HG03135 (cell line): ENCODE results near the gene STK32C.
A peak's percentile ranks its signal among the peaks of the same experiment; 100 is the strongest.
"Not testable (repeated sequence)": the region's sequence is repeated elsewhere in the genome, so short reads cannot be mapped to it uniquely, and the experiment has no call there.

Source experiments
- ATAC-seq: cut with Tn5 transposase; IDR thresholded peaks from one replicate; pipeline ENCODE4 v1.9.1; 2021; ENCODE audit warnings: mild to moderate bottlenecking, moderate library complexity; ENCODE audit not compliant: unreplicated experiment

Gene STK32C

DNA sequence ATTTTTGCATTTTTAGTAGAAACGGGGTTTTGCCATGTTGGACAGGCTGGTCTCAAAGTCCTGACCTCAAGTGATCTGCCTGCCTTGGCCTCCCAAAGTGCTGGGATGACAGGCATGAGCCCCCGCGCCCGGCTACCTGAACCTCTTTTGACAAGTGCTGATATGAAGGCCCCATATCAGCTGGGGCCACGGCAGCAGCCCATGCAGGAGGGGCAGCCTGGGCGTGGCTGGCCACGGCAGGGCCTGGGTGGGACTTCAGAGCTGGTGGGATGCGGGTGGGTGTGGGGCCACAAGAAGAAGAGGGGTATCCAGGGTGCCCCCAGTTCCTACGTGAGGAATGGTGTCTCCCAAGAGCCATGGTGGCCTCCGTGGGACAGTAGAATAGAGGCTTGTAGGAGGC is 31.1 kb upstream of the STK32C start:
- ATAC-seq, result no peak

DNA sequence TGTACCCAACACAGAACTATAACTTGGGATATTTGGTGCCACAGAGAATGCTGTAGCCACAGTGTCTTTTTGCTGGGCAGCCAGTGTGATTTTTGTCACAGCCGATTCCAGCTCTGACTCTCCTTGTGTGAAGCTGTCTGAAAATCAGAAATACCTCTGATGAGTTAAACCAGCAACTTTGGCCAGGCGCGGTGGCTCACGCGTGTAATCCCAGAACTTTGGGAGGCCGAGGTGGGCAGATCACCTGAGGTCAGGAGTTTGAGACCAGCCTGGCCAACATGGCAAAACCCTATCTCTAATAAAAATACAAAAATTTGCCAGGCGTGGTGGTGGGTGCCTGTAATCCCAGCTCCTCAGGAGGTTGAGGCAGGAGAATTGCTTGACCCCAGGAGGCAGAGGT is 30.1 kb upstream of the STK32C start:
- ATAC-seq, result not testable (repeated sequence)

DNA sequence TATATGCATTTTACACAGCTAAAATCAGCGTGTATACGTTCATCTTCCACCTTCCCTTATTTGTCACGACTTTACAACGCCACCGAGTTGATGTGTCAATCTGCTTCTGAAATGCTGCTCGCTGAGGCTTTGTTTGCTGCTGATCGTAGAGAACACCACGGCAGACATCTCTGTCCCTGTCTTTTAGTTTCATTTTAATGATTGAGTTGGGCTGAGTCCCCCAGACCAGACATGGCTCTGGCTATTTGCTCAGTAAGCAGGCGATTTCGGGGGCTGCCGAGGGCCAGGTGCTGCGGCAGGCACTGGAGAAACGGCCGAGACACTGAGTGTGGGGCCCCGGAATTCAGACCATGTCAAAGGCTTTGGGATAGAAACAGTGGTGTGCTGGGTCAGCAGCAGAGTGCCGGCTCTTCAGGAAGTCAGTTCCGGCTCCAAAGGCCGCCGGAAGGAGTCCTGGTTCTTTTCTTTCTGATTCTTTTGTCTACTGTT is 29.2 kb upstream of the STK32C start:
- ATAC-seq, result no peak

DNA sequence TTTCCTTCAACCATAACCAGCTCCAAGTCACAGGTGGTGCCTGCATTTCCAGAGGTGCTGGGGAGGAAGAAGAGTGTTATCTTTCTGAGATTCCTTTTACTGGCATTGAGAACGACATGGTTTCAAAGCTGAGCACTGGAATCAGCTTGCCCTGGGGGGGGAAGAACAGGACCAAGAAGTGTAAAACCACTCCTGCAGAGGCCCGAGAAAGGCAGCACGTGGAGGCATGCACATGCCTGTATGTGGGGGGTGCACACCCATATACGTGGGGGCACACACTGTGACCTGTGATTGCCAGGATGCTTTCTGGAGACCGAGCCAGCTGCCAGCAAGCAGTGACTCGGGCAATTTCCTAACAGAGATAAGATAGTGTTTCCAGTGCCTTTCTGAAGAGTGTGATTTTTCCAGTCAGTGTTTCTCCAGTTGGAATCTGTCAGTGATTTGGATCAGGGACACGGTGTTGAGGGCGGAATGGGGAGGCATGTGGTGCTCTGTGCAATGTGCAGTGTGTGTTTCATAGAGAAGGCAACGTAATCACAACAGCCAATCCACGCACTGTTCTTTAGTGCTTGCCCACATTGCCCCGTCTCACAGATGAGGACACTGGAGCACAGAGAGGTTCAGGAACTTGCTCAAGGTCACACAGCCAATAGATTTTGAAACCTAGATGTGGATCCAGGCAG is 28.5 kb upstream of the STK32C start:
- ATAC-seq, result no peak

DNA sequence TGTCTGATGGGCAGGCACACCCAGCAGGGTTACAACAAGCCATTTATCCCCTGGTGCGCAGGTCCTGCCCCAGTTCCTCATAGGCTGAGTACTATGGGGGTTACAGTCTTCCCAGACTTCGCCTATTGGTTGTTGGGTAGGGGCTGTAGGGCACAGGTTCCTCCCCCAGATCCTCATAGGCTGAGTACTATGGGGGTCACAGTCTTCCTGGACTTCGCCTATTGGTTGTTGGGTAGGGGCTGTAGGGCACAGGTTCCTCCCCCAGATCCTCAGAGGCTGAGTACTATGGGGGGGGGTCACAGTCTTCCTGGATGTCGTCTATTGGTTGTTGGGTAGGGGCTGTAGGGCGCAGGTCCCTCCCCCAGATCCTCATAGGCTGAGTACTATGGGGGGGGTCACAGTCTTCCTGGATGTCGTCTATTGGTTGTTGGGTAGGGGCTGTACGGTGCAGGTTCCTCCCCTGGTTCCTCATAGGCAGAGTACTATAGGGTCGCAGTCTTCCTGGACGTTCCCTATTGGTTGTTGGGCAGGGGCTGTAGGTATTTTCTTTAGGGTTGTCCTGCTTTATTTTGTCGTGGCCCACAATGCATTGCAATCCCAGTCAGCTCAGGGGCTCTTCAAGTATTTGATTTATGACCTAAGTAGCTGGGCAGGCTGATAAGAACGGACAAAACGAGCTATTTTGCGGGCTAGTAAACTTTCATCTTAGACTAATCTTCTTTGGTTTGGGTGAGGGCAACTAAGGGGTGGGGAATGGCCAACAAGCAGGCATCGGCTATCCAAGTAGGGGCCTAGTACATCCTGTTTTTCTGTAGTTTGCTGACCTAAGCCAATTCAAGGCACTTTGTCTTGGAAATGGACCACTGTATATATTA is 27.7 kb upstream of the STK32C start:
- ATAC-seq, result peak; percentile 58

DNA sequence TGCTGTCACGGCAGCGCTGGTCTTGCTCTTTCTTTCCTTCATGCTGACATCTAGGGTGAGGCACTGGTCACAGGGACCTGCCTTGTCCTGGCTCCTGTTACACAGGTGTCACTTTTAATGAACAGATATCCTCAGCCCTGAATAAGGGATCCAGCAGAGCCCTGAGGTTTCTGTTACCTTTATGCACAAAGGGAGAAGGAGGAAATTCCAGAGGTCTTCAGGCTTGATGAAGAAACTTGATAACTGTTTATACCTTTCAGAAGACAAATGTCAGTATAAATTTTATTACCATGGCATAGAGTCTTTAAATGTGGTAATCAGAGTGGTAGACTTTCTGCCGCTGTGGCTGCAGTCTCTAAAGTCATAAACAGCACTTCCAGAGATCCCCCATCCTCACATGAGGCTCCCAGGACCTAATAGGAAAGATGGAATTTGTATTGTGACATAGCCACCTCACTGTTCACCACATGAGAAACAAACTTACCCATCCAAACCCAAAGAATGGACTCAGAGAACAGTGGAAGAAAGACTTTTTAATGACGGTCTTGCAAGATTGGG is 27.0 kb upstream of the STK32C start:
- ATAC-seq, result no peak

DNA sequence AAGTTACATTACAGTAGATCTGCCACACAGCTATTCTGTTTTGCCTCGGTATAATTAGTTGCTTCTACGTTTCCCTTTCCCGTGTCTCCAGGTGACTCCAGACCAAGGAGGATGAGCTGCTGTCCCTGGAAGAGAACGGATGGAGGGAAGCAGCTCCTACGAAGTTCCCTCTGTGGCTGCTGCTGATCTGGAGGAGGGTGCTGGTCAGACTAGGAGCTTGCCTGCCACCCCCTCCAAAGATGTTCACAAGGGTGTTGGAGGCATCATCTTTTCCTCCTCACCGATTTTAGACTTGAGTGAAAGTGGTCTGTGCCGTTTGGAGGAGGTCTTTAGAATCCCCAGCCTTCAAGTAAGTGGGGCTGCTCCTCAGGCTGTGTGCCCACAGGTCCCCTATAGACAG is 25.6 kb upstream of the STK32C start:
- ATAC-seq, result no peak

DNA sequence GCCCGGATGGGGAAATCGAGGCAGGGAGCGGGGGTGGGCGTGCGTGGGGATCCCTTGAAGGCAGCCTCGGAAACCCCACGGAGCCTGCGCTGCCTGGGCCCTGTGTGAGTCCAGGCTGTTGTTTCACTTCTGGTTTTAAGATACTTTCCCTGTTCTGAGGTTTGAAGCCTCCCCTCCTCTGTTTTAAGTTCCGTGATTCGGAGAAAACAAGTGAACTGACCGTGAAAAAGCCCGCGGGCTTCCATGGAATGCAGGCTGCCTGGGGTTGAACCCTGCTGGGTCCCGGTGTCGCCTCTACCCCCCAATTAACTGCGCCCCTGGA is 24.6 kb upstream of the STK32C start:
- ATAC-seq, result peak; percentile 37

DNA sequence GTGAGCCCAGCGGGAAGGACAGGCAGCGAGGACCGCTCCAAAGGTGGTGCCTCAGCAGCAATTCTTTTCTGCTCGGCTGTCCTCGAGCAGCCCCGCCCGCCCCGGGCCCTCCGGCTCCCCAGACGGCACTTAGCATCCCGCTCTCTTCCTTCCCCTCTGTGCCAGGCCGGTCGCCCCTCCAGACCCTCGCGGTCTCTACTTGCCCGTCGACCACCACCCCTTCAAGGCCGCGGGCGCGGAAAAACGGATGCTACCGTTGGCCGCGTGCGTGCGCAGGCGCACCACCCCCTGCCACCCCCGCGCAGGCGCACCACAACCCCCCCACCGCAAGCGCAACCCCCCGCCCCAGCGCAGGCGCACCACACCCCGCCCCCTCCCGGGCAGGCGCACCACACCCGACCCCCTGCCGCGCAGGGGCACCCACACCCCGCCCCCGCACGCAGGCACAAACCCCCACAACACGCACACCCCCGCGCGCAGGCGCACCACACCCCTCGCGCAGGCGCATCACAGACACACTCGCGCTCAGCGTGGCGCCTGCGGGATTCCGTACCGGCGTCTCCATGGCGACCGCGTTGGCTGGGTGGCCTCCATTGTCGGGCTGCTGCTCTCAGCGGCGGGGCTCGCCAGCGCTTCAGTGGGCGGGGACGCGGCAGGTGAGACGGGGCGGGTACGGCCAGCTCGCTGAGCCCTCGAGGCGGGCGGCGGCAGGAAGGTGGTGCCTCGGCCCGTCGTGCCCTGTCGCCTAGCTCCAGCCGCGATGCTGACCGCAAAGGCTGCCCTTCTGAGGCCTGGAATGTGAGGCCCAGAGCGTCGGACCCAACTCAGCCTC is 24.1 kb upstream of the STK32C start, which contains the start of gene LRRC27:
TSS of gene LRRC27 (plus strand) at position 593 of the 832 bp plus-strand sequence. CDS start 1,332 bp downstream, outside the sequence.
- peak; percentile 70 for ATAC-seq

DNA sequence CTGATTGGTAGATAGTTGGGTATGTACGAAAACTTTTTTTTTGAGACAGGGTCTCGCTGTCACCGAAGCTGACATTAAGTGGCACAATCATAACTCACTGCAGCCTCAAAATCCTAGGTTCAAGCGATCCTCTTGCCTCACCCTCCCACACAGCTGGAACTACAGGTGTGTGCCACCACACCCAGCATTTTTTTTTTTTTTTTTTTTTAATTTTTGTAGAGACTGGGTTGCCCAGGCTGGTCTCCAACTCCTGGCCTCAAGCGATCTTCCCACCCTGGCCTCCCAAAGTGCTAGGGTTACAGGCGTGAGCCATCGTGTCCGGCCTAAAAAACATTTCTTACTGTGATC is 22.7 kb upstream of the STK32C start:
- no peak for ATAC-seq

DNA sequence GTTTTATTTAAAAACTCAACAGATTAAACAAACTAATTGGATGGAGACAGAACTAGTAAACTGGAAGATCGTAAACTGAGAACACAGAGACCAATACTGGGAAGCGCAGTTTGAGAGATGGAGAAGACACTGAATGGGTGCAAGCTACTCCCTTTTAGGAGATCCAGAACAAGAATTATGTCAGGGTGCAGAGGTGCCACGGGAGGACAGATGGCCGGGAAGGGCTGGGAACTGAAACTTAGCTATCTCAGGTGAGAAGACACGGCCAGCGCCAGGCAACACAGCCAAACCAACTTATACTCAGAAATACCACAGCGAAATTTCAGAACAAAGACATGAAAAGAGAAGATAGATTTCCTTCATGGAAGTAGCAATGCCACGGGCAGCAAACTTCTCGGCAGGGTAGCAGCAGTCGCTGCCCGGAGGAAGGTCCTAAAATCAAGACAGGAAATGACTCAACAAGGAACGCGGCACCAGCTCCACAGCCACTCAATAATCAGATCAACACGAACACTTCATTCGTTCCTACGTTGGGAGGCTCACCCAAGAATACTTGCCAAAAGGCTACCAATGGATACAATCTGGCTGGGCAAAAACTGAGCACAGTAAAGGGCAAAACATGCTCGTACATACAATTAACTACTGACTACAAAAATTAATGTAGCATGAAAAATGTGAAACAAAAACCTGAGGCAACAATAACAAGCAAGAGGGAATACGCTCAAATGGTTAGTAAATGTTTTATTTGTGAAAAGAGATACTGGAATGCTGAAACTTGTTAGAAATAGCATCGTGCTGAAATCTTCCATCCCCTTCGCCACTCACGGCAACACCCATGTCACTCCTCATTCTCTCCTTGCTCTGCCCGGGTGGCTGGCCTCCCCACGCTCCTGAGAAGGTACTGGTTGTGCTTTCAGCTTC is 22.1 kb upstream of the STK32C start:
- ATAC-seq, result no peak

DNA sequence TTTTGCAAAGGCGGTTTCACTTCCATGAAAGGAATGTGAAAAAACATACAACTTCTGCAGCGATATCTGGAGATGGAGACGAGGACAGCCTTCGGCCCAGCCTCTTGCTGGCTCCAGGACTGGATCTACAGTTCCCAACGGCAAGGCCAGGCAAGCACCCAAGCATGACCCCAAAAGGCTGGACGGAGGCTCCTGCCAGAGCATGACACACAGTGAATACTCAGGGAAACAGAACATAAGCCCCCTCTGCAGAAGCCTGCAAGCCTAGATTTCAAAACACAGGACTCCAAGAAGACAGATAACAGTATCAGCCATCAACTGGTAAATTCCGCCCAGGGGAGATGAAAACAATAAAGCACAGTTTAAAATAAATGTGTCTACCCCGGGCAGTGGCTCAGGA is 21.0 kb upstream of the STK32C start:
- no peak for ATAC-seq

DNA sequence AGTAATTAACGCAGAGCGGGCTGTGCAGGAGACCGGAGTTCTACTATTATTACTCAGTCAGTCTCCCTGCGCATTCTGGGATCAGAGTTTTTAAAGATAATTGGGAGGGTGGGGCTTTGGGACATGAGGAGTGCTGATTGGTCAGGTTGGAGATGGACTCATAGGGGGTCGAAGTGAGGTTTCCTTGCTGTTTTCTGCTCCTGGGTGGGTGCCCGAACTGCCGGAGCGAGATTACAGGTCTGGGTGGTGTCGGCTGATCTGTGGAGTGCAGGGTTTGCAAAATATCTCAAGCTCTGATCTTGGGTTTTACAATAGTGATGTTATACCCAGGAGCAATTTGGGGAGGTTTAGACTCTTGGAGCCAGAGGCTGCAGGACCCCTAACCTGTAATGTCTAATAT is 20.4 kb upstream of the STK32C start:
- no peak for ATAC-seq

DNA sequence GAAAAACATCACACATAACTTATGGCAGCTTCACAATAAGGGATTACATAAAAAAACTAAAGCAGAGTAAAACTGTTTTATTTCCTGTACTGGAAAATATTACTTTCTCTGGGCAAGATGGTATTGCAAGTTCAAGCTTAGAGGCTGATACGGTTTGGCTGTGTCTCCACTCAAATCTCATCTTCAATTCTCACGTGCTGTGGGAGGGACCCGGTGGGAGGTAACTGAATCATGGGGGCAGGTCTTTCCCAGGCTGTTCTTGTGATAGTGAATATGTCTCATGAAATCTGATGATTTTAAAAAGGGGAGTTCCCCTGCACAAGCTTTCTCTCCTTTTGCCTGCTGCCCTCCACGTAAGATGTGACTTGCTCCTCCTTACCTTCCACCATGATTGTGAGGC is 19.2 kb upstream of the STK32C start:
- ATAC-seq, result no peak

DNA sequence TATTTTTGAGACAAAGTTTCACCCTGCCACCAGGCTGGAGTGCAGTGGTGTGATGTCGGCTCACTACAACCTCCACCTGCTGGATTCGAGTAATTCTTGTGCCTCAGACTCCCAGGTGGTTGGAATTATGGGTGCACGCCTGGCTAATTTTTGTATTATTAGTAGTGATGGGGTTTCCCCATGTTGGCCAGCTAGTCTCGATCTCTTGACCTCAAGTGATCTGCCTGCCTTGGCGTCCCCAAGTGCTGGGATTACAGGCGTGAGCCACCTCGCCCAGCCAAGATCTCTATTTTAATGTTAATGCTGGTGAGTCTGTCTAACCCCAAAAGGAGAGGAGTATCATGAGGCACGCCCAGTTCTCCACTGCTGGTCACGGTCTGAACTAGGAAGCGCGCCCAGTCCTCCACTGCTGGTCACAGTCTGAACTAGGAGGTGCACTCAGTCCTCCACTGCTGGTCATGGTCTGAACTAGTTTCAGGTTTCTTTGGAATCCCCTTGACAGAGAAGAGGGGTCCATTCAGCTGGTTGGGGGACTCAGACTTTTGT is 18.7 kb upstream of the STK32C start:
- ATAC-seq, result no peak

DNA sequence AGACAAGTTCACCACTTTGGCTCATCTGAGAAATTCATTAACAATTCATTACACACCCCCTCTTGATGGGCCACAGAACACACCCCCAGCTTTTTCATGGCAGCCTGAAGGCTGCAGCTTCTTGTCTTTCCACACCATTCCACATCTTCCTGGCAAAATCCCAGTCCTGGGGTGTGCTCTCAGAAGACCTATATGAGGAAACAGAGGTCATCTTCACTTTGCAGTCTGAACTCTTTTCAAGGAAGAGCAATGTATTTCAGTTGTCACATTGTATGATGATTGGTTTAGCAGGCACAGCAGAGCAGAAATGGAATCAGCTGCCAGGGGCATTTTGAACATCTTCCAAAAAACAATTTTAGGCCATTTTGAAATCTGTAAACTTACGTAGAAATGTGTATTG is 16.4 kb upstream of the STK32C start:
- ATAC-seq, result no peak

DNA sequence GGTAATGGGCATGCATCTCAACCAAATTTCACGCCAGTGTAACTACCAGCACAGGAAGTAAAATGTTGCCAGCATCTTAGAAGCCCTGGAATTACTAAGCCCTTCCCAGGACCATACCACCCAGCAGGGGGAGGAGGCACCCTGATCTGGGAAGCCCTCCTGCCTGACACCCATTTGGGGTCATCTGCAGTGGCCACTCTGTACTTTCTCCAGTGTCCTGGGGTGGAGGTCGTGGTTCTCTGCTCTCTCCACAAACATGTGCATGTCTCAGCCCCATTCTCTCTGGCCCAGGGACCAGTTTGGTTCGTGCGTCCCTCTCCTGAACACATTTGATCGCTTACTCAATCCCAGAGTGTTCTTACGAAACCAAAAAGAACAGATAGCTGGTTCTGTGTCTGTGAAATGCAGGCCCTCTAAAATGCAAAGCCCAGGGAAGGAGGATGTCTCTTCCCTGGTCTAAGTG is 14.9 kb upstream of the STK32C start:
- no peak for ATAC-seq

DNA sequence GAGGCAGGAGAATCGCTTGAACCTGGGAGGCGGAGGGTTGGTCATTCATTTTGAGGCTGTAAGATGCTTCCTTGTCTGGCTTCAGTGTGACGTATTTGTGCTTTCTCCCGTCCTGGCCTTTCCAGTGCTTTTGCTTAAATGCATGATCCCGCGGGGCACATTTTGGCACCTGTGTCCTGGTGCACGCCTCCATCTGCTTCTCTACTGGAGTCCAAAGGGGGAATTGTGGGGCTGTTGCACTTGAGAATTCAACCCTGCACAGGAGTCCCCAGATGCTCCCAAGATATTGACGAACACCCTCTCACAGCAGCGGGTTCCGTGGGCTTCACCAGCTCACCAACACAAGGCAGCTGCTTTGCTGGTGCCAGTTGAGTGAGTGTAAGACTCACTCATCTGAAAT is 14.0 kb upstream of the STK32C start:
- no peak for ATAC-seq

DNA sequence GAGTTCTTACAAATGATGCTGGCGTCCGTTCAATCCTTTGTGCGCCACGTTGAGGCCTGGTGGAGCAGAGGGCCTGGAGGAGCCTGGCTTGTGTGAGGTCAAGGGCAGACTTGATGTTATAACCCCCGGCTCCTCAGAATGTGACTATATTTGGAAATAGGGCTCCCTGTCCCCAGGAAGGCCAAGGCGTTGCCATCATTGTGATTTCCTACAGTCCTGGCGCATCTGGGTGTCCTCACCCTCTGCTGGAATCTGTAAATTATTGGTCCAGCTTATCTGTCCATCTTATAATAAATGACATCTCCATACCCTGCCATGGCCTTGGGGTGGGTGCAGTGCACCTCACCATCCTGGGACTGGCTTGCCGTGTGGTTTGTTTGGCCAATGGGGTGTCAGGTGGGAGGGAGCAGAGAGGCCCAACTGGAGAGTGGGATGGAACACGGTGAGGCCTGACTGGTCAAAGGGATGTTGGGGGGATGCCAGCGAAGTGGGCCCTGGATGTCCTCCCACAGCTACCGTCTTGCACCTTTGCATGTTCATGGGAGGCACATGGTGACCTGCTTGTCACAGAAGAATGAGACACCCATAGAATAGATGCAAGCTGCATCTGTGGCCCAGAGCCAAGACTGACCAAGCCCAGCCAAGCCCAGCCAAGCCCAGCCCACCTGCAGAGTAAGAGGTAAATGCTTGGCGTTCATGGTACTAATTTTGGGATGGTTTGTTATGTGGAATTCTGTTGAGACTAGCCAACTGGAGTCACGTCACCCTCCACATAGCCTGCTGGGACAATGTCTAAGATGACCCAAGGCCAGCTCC is 13.1 kb upstream of the STK32C start:
- ATAC-seq, result no peak
